HepG2 (cell line): ENCODE measurements around the gene ATP2A3. TPM values are rescaled to one million over a fixed set of nuclear protein-coding genes. Genes with fewer than 3 reads are reported as not detected.

Experiments
- CENPBD1 ChIP-seq: sonication (generic); formaldehyde crosslinking; IDR thresholded peaks from 2 replicates; pipeline ENCODE4 v1.8.0; 2022; ENCODE audit warnings: missing genetic modification reagents, low read depth, mild to moderate bottlenecking, borderline replicate concordance
- CENPT ChIP-seq: sonication (generic); formaldehyde crosslinking; IDR thresholded peaks from 2 replicates; pipeline ENCODE4 v1.8.0; 2022; ENCODE audit warnings: low read depth, mild to moderate bottlenecking, moderate library complexity, missing genetic modification reagents
- CERS6 ChIP-seq: sonication (generic); formaldehyde crosslinking; IDR thresholded peaks from 2 replicates; pipeline ENCODE4 v1.5.0; 2020; ENCODE audit warnings: missing genetic modification reagents
- DNMT3B ChIP-seq: conservative IDR thresholded peaks from 2 replicates; pipeline ENCODE4 v1.6.1; 2016; ENCODE audit warnings: missing biosample characterization, control low read depth
- EHMT2 ChIP-seq: fragments of 200-600 bp; sonication (generic); IDR thresholded peaks from 2 replicates; pipeline ENCODE4 v1.7.0; 2017; ENCODE audit warnings: antibody characterized with exemption, low read depth, low read length, borderline replicate concordance
- FOXO1 ChIP-seq: sonication (generic); formaldehyde crosslinking; IDR thresholded peaks from 2 replicates; pipeline ENCODE4 v1.4.0; 2020; ENCODE audit warnings: missing genetic modification reagents
- HMG20B ChIP-seq: conservative IDR thresholded peaks from 2 replicates; pipeline ENCODE4 v1.6.1; 2016; ENCODE audit warnings: missing genetic modification reagents, missing compliant biosample characterization
- HNRNPL ChIP-seq: fragments of 200-400 bp; formaldehyde crosslinking; IDR thresholded peaks from 2 replicates; pipeline ENCODE4 v1.6.1; 2017; ENCODE audit warnings: mild to moderate bottlenecking, low read depth, low read length
- MTA3 ChIP-seq: sonication (generic); formaldehyde crosslinking; IDR thresholded peaks from 2 replicates; pipeline ENCODE4 v1.4.0; 2020; ENCODE audit warnings: missing genetic modification reagents
- MTF1 ChIP-seq: sonication (generic); formaldehyde crosslinking; IDR thresholded peaks from 2 replicates; pipeline ENCODE4 v1.5.0; 2020; ENCODE audit warnings: missing genetic modification reagents
- NFYC ChIP-seq: IDR thresholded peaks from 2 replicates; pipeline ENCODE4 v1.6.1; 2016; ENCODE audit warnings: missing genetic modification reagents, missing compliant biosample characterization
- REL ChIP-seq: sonication (generic); formaldehyde crosslinking; conservative IDR thresholded peaks from 2 replicates; pipeline ENCODE4 v1.8.0; 2022; ENCODE audit warnings: mild to moderate bottlenecking, missing genetic modification reagents, moderate library complexity
- TRAFD1 ChIP-seq: sonication (generic); formaldehyde crosslinking; IDR thresholded peaks from 2 replicates; pipeline ENCODE4 v1.5.1; 2020; ENCODE audit warnings: missing genetic modification reagents, mild to moderate bottlenecking, borderline replicate concordance
- ZNF275 ChIP-seq: sonication (generic); formaldehyde crosslinking; IDR thresholded peaks from 2 replicates; pipeline ENCODE4 v1.8.0; 2022; ENCODE audit warnings: missing genetic modification reagents, mild to moderate bottlenecking, inconsistent platforms, borderline replicate concordance
- ZNF441 ChIP-seq: sonication (generic); formaldehyde crosslinking; IDR thresholded peaks from 2 replicates; pipeline ENCODE4 v1.7.0; 2021; ENCODE audit warnings: missing genetic modification reagents, borderline replicate concordance
- ZNF598 ChIP-seq: sonication (generic); formaldehyde crosslinking; IDR thresholded peaks from 2 replicates; pipeline ENCODE4 v1.5.1; 2020; ENCODE audit warnings: mild to moderate bottlenecking, missing genetic modification reagents, borderline replicate concordance
- ZNF615 ChIP-seq: sonication (generic); formaldehyde crosslinking; IDR thresholded peaks from 2 replicates; pipeline ENCODE4 v1.5.0; 2020; ENCODE audit warnings: mild to moderate bottlenecking, missing genetic modification reagents, borderline replicate concordance
- ZNF746 ChIP-seq: sonication (generic); formaldehyde crosslinking; IDR thresholded peaks from 2 replicates; pipeline ENCODE4 v1.8.0; 2022; ENCODE audit warnings: mild to moderate bottlenecking, missing genetic modification reagents
- ZNF749 ChIP-seq: sonication (generic); formaldehyde crosslinking; IDR thresholded peaks from 2 replicates; pipeline ENCODE4 v1.8.0; 2022; ENCODE audit warnings: mild to moderate bottlenecking, missing genetic modification reagents, moderate library complexity, borderline replicate concordance
- ZNF891 ChIP-seq: sonication (generic); formaldehyde crosslinking; IDR thresholded peaks from 2 replicates; pipeline ENCODE4 v1.5.0; 2020; ENCODE audit warnings: mild to moderate bottlenecking, missing genetic modification reagents
- ZXDC ChIP-seq: sonication (generic); formaldehyde crosslinking; IDR thresholded peaks from 2 replicates; pipeline ENCODE4 v1.5.0; 2020; ENCODE audit warnings: mild to moderate bottlenecking, missing genetic modification reagents
- polyA plus RNA-seq, 8 experiments: library from polyadenylated mRNA; depleted of rRNA in 3 of 8; stranded (reverse) in 7 of 8; unstranded in 1 of 8; fragments of >200 nt; fragmentation: Illumina TruSeq in 4 of 8; extraction: Trizol in 4 of 8; gene quantifications; 2 replicates each; pipeline versions ENCODE4 v1.2.1 to v1.2.3, GENCODE V29; 2011 to 2016; ENCODE audit warnings: low read depth in 4 of 8, missing spikeins in 1 of 8, mixed read lengths in 1 of 8; ENCODE audit not compliant: insufficient read depth in 1 of 8
- total RNA-seq, 5 experiments: library from RNA; depleted of rRNA; stranded (reverse); fragments of >200 nt; fragmentation: Illumina TruSeq; extraction: Trizol; gene quantifications; 2 replicates each; pipeline ENCODE4 v1.2.3, GENCODE V29; 2016; ENCODE audit warnings: low read depth in 1 of 5

Gene ATP2A3
- total and polyA plus RNA-seq, 2 of the 13 experiments (the other 11 are each of a cell fraction or from before 2014, with no cell fraction given): 0.07 TPM; not detected in 1

DNA sequence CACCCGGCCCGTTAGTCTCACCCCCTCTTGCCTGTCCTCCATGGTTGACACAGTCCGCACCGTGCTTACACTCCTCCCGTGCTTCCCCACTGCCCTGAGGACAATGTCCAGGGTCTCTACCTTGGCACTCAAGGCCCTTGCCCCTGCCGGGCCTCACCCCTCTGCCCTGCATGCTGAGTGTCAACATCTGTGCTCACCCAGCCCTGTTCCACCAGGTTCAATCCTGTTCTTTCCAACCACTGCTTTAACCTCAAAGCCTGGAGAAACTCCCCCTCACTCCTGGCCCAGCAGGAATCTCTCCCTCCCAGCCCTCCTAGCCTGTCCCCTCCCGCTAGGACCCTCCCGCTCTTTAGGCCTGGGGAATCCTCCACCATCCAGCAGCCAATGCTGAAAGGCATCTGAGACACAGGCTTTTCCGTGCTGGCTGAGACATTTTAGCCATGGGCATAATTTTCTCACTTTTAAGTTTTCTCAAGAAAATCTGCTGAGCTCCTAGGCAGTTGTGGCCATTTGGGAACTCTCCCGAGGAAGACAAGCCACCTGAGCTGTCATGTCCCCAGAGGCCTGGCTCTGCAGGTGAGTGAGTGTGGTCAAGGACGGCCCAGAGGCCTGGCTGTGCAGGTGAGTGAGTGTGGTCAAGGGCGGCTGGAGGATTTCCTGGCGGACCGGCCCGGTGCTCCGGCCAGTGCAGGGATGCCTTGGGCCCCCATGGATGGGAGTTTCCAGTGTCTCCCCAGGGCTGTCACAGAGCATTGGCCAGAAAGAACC is 37.2 kb downstream of the ATP2A3 start (continued):
- TF ChIP-seq ZNF441 (CRISPR knock-in tag) (no peak), EHMT2 (no peak), ZNF615 (CRISPR knock-in tag) (no peak), HNRNPL (0 out of 2 replicates have a peak, but pooled peaks have one; percentile 58), HMG20B (CRISPR knock-in tag) (no peak), CERS6 (CRISPR knock-in tag) (no peak), REL (CRISPR knock-in tag) (no peak), TRAFD1 (CRISPR knock-in tag) (no peak), ZNF598 (CRISPR knock-in tag) (no peak), ZNF746 (CRISPR knock-in tag) (peak; percentile 32; the same call in 1 of the 2 replicates), CENPT (CRISPR knock-in tag) (no peak), ZNF891 (CRISPR knock-in tag) (no peak), DNMT3B (CRISPR knock-in tag) (no peak), MTA3 (CRISPR knock-in tag) (no peak), ZXDC (CRISPR knock-in tag) (no peak), ZNF749 (no peak), NFYC (no peak), CENPBD1 (no peak), MTF1 (CRISPR knock-in tag) (no peak), FOXO1 (CRISPR knock-in tag) (peak; percentile 42; the same call in 1 of the 2 replicates), ZNF275 (CRISPR knock-in tag) (no peak)
